ENCODE measurements around the gene SPAG7.

DNA sequence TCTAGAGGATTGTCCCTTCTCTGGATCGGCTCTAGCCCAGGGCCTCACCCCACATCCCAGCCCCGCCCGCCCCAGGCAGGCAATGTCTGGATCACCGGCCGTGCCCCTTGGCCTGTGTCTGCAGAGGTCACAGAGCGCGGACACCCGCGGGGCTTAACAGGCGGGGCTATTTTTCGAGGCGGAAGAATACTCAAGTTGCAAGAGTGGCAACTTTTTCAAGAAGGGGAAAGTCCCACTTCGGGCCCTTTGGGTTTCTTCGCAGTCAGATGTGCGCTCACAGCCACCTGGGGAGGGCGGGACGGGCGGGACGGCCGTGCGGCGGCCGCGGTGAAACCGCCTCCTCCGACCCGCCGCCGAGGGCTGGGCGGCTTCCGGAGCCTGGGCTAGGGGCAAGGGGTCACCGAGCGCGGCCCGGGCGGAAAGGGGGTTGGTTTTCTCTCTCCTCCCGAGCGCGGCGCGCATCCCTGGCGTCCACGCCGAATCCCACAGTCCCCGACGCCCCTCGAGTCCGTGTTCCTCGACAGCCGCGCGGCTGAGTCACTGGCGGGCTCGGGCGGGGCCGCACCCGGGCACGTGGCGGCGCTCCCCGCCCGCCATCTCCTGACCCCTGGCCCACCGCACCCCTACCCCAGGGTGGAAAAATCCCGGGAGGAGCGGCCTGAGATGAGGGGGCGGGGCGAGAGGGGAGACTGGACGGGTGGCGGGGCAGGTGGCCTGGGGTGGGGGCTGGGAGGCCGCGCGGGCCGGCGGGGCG is 18.1 kb downstream of the SPAG7 start:
- TF ChIP-seq, protein P1, sequence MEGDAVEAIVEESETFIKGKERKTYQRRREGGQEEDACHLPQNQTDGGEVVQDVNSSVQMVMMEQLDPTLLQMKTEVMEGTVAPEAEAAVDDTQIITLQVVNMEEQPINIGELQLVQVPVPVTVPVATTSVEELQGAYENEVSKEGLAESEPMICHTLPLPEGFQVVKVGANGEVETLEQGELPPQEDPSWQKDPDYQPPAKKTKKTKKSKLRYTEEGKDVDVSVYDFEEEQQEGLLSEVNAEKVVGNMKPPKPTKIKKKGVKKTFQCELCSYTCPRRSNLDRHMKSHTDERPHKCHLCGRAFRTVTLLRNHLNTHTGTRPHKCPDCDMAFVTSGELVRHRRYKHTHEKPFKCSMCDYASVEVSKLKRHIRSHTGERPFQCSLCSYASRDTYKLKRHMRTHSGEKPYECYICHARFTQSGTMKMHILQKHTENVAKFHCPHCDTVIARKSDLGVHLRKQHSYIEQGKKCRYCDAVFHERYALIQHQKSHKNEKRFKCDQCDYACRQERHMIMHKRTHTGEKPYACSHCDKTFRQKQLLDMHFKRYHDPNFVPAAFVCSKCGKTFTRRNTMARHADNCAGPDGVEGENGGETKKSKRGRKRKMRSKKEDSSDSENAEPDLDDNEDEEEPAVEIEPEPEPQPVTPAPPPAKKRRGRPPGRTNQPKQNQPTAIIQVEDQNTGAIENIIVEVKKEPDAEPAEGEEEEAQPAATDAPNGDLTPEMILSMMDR (IDR thresholded peaks at IDR 0.05) = no peak
- TF ChIP-seq POLR2A (IDR thresholded peaks at IDR 0.05) = no peak
